ENCODE results near the gene SLC35F4.

SLC35F4 gene

GRCh38 chr14:57659052-57659451, 206.8 kb downstream of the SLC35F4 start:
- TF ChIP-seq CTCF (IDR thresholded peaks at IDR 0.05; ENCODE audit: insufficient read depth, low read length, missing control alignments) = no peak
- no peak overlapping the region for H3K4me3 ChIP-seq (ENCODE audit: low read depth, low read length)
- DNase-seq (ENCODE audit: low read depth, low spot score) = no peak
- CTCF ChIA-PET = no interaction called here
- POLR2A ChIA-PET = no interaction called here

GRCh38 chr14:57657487-57657886, 208.4 kb downstream of the SLC35F4 start:
- no peak overlapping the region for H3K4me3 ChIP-seq (ENCODE audit: low read depth, low read length)
- no peak for DNase-seq (ENCODE audit: low read depth, low spot score)
- ChIA-PET POLR2A (no interaction called here), CTCF (interaction anchor here (1.7 kb wide), 1 partner anchor 34 kb away, joined by 6 read pairs; no protein-coding TSS in a partner anchor)
- no peak for TF ChIP-seq CTCF (IDR thresholded peaks at IDR 0.05; ENCODE audit: insufficient read depth, low read length, missing control alignments)

- H3K4me3 ChIP-seq (ENCODE audit: low read depth, low read length) = no peak overlapping the region
- DNase-seq (ENCODE audit: low read depth, low spot score) = no peak
- TF ChIP-seq CTCF (IDR thresholded peaks at IDR 0.05; ENCODE audit: insufficient read depth, low read length, missing control alignments) = no peak
- CTCF ChIA-PET = interaction anchor here (1.7 kb wide), 1 partner anchor 35 kb away, joined by 6 read pairs; no protein-coding TSS in a partner anchor
- POLR2A ChIA-PET = no interaction called here
Observed at GRCh38 chr14:57656853-57657252, 209.0 kb downstream of the SLC35F4 start.

- no peak for DNase-seq (ENCODE audit: low read depth, low spot score)
- TF ChIP-seq CTCF (IDR thresholded peaks at IDR 0.05; ENCODE audit: insufficient read depth, low read length, missing control alignments) = no peak
- H3K4me3 ChIP-seq (ENCODE audit: low read depth, low read length) = no peak overlapping the region
- CTCF ChIA-PET = no interaction called here
- POLR2A ChIA-PET = no interaction called here
Observed at GRCh38 chr14:57652769-57653168, 213.1 kb downstream of the SLC35F4 start.

- POLR2A ChIA-PET = no interaction called here
- CTCF ChIA-PET = no interaction called here
- no peak overlapping the region for H3K4me3 ChIP-seq (ENCODE audit: low read depth, low read length)
- TF ChIP-seq CTCF (IDR thresholded peaks at IDR 0.05; ENCODE audit: insufficient read depth, low read length, missing control alignments) = no peak
- DNase-seq (ENCODE audit: low read depth, low spot score) = no peak
Observed at GRCh38 chr14:57641776-57642175, 224.1 kb downstream of the SLC35F4 start.

GRCh38 chr14:57640036-57640435, 225.9 kb downstream of the SLC35F4 start:
- TF ChIP-seq CTCF (IDR thresholded peaks at IDR 0.05; ENCODE audit: insufficient read depth, low read length, missing control alignments) = no peak
- DNase-seq (ENCODE audit: low read depth, low spot score) = no peak
- CTCF ChIA-PET = no interaction called here
- no peak overlapping the region for H3K4me3 ChIP-seq (ENCODE audit: low read depth, low read length)
- POLR2A ChIA-PET = no interaction called here

All from AG04449 (cell line).